Heart left ventricle (tissue), 16 donors: ENCODE results near the gene GH1. TPM values are rescaled to one million over a fixed set of nuclear protein-coding genes. Genes with fewer than 3 reads are reported as not detected.
A peak's percentile ranks its signal among the peaks of the same experiment; 100 is the strongest.
"Not testable (repeated sequence)": the region's sequence is repeated elsewhere in the genome, so short reads cannot be mapped to it uniquely, and the experiment has no call there.

Experiments used
- ATAC-seq, 4 donors: fragments of 200-7000 bp; cut with Tn5 transposase; one replicate each; pipeline ENCODE4 v1.9.1; 2020 to 2022; ENCODE audit warnings: moderate library complexity in 4 of 4, mild to moderate bottlenecking in 3 of 4, moderate number of reproducible peaks in 1 of 4
- DNase-seq, 5 donors: peaks; one replicate each; pipeline ENCODE4 v3.0.0-alpha.2; 2020
- H3K27ac ChIP-seq, 12 donors: fragments of 200-600 bp; sonication (generic) in 4 of 12; one replicate each; pipeline versions ENCODE4 v1.5.0 to v1.8.0; 2016 to 2022; ENCODE audit warnings: mild to moderate bottlenecking in 2 of 12
- H3K27me3 ChIP-seq, 9 donors: fragments of 200-600 bp; sonication (generic) in 2 of 9; one replicate each; pipeline versions ENCODE4 v1.5.1 to v1.8.0; 2016 to 2022; ENCODE audit warnings: mild to moderate bottlenecking in 3 of 9
- H3K36me3 ChIP-seq, 9 donors: fragments of 200-600 bp; sonication (generic) in 2 of 9; one replicate each; pipeline versions ENCODE4 v1.5.0 to v1.8.0; 2018 to 2022; ENCODE audit warnings: mild to moderate bottlenecking in 2 of 9
- H3K4me1 ChIP-seq, 12 donors: fragments of 200-600 bp; sonication (generic) in 4 of 12; one replicate each; pipeline versions ENCODE4 v1.5.0 to v1.8.0; 2016 to 2022; ENCODE audit warnings: mild to moderate bottlenecking in 3 of 12
- H3K4me3 ChIP-seq, 12 donors: fragments of 200-600 bp; sonication (generic) in 4 of 12; one replicate each; pipeline versions ENCODE4 v1.5.0 to v1.8.0; 2017 to 2022; ENCODE audit warnings: mild to moderate bottlenecking in 9 of 12, moderate library complexity in 4 of 12
- H3K9me3 ChIP-seq, 12 donors: fragments of 200-600 bp; sonication (generic) in 4 of 12; one replicate each; pipeline versions ENCODE4 v1.5.0 to v1.8.0; 2016 to 2022; ENCODE audit warnings: mild to moderate bottlenecking in 1 of 12
- POLR2A ChIP-seq, 2 donors: fragments of 450-650 bp; IDR thresholded peaks; one replicate each; pipeline ENCODE4 v1.6.1; 2017; ENCODE audit warnings: antibody characterized with exemption in 2 of 2, mild to moderate bottlenecking in 2 of 2, moderate library complexity in 2 of 2
- WGBS, 4 donors: extraction: QIAGEN DNeasy Blood & Tissue Kit in 2 of 4; methylation state at CpG; one replicate each; pipeline versions ENCODE4 v1.1.5 to v1.1.7; 2013 to 2018; 5-methylcytosine and 5-hydroxymethylcytosine counted together
- intact Hi-C, 10 donors: fragments of 100-400 bp; cut with DNase I; formaldehyde crosslinking; loops; one replicate each; pipeline versions ENCODE4 v1.11.1 to v1.14.2; 2022
- polyA plus RNA-seq, 2 donors: library from polyadenylated mRNA; stranded (reverse); fragments of 200-250 nt; gene quantifications; one replicate each; pipeline ENCODE4 v1.2.3, GENCODE V29; 2013
- total RNA-seq, 9 donors: library from RNA; depleted of rRNA in 2 of 9; stranded (reverse); fragments of >200 nt in 2 of 9; fragmentation: NEBNext Ultra II Directional in 3 of 9; extraction: Animal tissue kit (Norgen Biotek cat#: 25700) in 3 of 9; gene quantifications; one replicate each; pipeline versions ENCODE4 v1.1.0 to v1.2.4, GENCODE V29; 2016 to 2023
- TF ChIP-seq, protein P1 (sequence below), 12 donors: fragments of 200-600 bp; sonication (generic) in 4 of 12; IDR thresholded peaks; one replicate each; pipeline versions ENCODE4 v1.5.0 to v1.8.0; 2018 to 2022; ENCODE audit warnings: antibody characterized with exemption in 12 of 12, mild to moderate bottlenecking in 5 of 12
- donor health status: ischemic (EF 13 %, LVEDD 7.1; RV severe dilation, severe dysfunction).
- donor health status: healthy with polysubstance abuse.
- donor health status: DM: no; HTN: yes; CAD: no.
- donor health status: DM: no; HTN: no; CAD: no.
- donor health status: ischemic (EF 25% LVEDD 6.9; RV normal size, moderate dysfunction).
- donor health status: ischemic (EF 25% LVEDD 5.7; RV mildly dilated, moderate dysfunction).
- donor health status: healthy.
- donor health status: DM: yes; HTN: yes; CAD: no.
- donor health status: ischemic (EF 35%, LVEDD 5.7; RV mildly dilated, moderate dysfunction).
- donor health status: nonischemic (EF 11% LVEDD 7.7; RV severe dilation, severe dysfunction).
- donor health status: DM: yes; HTN: yes; CAD: no.
- donor health status: PGD.
- donor health status: ischemic (EF 29% LVEDD 5.4; RV normal size, mild dysfunction).
- donor health status: nonischemic (EF 23%, LVEDD 6.1; RV moderate dilation, normal function).

The GH1 gene
- total and polyA plus RNA-seq, 11 donors, result not detected

DNA sequence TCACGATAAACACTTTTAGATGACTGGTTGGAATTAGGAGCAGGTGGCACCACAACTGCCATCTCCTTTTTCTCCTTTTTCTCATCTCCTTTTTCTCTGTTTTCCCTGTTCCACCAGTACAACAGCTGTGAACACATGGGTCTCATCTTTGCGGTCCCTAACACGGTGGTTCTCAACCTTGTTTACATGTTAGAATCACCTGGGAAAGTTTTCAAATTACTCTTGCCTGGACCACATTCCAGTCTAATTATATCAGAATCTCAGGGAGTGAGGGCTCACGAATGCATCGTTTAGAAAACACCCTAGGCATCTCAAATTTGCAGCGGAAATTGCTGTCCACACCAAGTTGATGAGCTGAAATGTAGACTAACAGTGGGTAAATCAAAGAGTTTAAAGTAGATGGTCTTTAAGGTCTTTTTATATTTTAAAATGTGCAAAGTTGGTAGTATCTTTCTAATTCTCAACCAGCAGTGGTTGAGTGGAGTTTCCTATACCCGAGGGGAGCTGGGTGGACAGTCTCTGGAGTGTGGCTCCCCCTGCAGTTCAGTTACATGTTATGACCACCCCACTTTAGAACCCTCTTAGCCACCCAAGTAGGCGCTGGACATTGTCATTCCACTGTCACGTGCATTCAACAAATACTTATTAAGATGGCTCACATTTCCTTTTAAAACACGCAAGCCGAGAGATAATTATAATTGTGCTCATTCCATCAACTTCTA lies 26.2 kb downstream of the GH1 start:
- H3K27me3 ChIP-seq, H3K36me3 ChIP-seq, DNase-seq, ATAC-seq, intact Hi-C loops, H3K27ac ChIP-seq, H3K4me1 ChIP-seq, H3K9me3 ChIP-seq, H3K4me3 ChIP-seq: not testable (repeated sequence)
- 55 to 74% (median 64%) methylated on average over 11 of the region's 11 CpGs for WGBS, 4 donors
- TF ChIP-seq, protein P1, sequence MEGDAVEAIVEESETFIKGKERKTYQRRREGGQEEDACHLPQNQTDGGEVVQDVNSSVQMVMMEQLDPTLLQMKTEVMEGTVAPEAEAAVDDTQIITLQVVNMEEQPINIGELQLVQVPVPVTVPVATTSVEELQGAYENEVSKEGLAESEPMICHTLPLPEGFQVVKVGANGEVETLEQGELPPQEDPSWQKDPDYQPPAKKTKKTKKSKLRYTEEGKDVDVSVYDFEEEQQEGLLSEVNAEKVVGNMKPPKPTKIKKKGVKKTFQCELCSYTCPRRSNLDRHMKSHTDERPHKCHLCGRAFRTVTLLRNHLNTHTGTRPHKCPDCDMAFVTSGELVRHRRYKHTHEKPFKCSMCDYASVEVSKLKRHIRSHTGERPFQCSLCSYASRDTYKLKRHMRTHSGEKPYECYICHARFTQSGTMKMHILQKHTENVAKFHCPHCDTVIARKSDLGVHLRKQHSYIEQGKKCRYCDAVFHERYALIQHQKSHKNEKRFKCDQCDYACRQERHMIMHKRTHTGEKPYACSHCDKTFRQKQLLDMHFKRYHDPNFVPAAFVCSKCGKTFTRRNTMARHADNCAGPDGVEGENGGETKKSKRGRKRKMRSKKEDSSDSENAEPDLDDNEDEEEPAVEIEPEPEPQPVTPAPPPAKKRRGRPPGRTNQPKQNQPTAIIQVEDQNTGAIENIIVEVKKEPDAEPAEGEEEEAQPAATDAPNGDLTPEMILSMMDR (IDR thresholded peaks at IDR 0.05), result peak in 1 of 12 donors; percentile 24

DNA sequence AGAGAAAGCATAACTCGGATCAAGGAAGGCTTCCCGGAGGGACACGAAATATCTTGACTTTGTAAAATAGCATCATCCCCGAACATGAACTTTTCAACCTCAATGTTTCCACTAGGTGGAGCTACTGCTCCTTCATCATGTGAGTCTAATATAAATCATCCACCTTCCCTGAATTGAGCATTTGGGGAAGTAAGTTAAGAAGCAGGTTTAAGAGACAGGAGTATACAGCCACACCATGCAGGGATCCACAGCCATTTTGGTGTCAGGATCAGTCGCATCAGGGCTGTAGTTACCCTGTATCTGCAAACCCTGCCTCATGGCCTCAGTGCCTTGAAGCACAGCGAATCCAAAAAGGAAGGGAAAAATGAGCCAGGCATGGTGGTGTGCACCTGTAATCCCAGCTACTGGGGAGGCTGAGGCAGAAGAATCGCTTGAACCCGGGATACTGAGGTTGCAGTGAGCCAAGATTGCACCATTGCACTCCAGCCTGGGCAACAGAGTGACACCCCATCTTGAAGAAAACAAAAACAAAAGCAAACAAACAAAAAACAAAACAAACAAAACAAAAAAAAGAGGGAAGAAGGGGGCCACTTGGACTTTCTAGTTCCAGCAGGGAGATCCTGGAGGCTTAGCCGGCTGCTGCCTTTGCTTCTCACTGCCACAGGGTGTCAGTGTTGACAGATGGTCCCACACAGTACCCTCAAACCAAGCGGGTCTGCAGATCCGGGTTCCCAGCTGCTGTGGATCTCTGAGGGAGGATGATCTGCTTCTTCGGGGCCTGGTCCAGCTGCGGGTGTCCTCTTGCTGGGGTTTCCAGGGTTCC lies 29.4 kb downstream of the GH1 start:
- H3K27me3 ChIP-seq, H3K36me3 ChIP-seq, intact Hi-C loops, H3K27ac ChIP-seq, H3K9me3 ChIP-seq, H3K4me1 ChIP-seq, DNase-seq, H3K4me3 ChIP-seq: not testable (repeated sequence)
- ATAC-seq, result peak in 3 of 4 donors; percentile 71 to 75 (median 74)
- 29 to 36% (median 32%) methylated on average over 13 of the region's 13 CpGs for WGBS, 4 donors
- TF ChIP-seq, protein P1 (IDR thresholded peaks at IDR 0.05), result peak in 11 of 12 donors; percentile 30 to 60 (median 43)

DNA sequence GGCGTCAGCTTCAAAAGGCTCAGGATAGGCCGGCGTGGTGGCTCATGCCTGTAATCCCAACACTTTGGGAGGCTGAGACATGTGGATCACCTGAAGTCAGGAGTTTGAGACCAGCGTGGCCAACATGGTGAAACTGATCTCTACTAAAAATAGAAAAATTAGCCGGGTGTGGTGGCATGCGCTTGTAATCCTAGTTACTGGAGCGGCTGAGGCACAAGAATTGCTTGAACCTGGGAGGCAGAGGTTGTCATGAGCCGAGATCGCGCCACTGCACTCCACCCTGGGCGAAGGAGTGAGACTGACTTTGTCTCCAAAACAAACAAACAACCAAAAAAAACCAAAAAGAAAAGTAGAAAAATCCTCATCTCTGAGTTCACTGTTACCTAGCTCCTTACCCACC lies 33.5 kb downstream of the GH1 start:
- ATAC-seq, H3K4me1 ChIP-seq, DNase-seq, H3K4me3 ChIP-seq, H3K9me3 ChIP-seq, H3K27ac ChIP-seq, H3K27me3 ChIP-seq, intact Hi-C loops, H3K36me3 ChIP-seq: not testable (repeated sequence)
- 79 to 89% (median 85%) methylated on average over 8 to 11 of the region's 11 CpGs for WGBS, 4 donors

DNA sequence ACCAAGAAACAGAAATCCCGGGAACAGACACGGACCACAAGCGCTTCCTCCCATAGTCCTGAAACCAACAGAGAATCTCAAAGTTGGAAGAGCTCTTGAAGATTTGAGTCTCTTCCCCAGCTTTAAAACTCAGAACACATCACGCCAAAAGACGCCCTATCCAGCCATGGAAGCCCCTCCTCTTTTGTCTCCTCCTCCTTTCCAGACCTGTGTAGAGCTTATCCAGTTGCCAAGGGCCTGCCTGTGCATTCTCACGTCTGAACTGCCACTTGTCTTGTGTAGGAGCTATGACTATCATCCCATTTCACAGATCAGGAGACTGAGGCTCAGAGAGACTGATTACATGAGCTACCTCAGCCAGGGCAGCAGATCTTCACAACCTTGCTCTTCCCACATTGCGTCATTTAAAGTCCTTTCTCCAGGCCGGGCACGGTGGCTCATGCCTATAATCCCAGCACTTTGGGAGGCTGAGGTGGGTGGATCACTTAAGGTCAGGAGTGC lies 36.0 kb downstream of the GH1 start:
- H3K36me3 ChIP-seq, H3K4me1 ChIP-seq, DNase-seq, H3K4me3 ChIP-seq, ATAC-seq, H3K27ac ChIP-seq, intact Hi-C loops, H3K9me3 ChIP-seq, H3K27me3 ChIP-seq: not testable (repeated sequence)
- 72 to 81% (median 76%) methylated on average over 9 of the region's 9 CpGs for WGBS, 4 donors

DNA sequence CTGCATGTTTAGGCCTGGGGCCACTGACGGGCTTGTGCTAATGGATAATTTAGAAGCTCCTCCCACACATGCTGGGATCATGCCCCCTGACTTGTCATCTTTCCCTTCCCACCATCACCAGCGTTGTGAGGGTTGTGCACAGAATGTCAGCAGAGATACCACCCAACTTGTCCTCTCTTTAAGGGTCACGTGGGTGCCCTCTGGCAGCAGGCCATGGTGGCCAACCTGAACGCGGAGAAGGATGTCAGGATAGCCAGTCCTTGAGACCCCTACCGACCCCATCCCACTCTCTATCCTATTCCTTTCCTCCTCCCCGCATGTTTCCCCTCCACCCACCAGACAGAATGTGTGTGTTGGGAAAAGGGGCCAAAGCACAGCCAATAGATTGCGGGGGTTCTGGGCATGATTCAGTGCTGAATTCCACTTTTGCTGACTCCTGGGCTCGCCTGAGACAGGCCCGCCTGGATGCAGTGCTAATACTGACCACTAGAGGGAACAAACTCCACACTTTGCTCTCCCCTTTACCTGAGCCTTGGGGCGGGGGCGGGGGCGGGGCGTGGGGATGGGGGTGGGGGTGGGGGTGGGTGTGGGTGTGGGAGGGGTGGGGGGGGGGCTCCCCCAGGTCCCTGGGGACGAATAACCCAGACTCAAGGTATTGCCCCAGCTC lies 36.6 kb downstream of the GH1 start, which contains the start of gene GH2:
GH2 (minus strand) TSS at position 10 of the 667 bp plus-strand sequence. CDS start 143 bp downstream, outside the sequence.
- Histone ChIP-seq H3K4me1 (no peaks in the 10 kb centered on the region), H3K9me3 (no peaks in the 10 kb centered on the region), H3K4me3 (no peak within 1 kb of the TSS), H3K27ac (no peak within 1 kb of the TSS), H3K36me3 (no peaks in the 10 kb centered on the region), H3K27me3 (no peaks in the 10 kb centered on the region)
- DNase-seq (peak in 2 of 5 donors; percentile 24 to 34), ATAC-seq (peak in 3 of 4 donors; percentile 56 to 78 (median 63))
- intact Hi-C loops, result no loop called here
- 33 to 55% (median 36%) methylated on average over 9 to 15 of the region's 15 CpGs for WGBS, 4 donors
- TF ChIP-seq, protein P1 (IDR thresholded peaks at IDR 0.05), result peak; percentile 28 to 57 (median 44)
- no peak for TF ChIP-seq POLR2A (IDR thresholded peaks at IDR 0.05)
